IMR-90 (cell line): Measurements from ENCODE around the gene TCERG1L. TPM values are rescaled to one million over a fixed set of nuclear protein-coding genes. Genes with fewer than 3 reads are reported as not detected.

Experiments used
- ATAC-seq: fragments of 200-7000 bp; cut with Tn5 transposase; 2 replicates; pipeline ENCODE4 v1.9.1; 2020; ENCODE audit warnings: low read depth, mild to moderate bottlenecking, moderate library complexity
- BruUV-seq: library from RNA; stranded (reverse); fragments of 400-500 nt; replicated peaks from 2 replicates; lab custom pipeline; 2021; lab: Mats Ljungman, UMichigan
- CTCF ChIA-PET: fragments of 300-600 bp; formaldehyde crosslinking; extraction: SDS; loops from one replicate; lab custom pipeline; 2021; ENCODE audit warnings: antibody characterized with exemption; lab: Yijun Ruan, JAX
- POLR2A ChIA-PET: fragments of 300-600 bp; sonication (Branson Sonifier 250); formaldehyde crosslinking; loops from one replicate; lab custom pipeline; 2022; ENCODE audit warnings: antibody characterized with exemption; ENCODE audit not compliant: unreplicated experiment; lab: Charles Lee
- DNase-seq: peaks from one replicate; pipeline ENCODE4 v3.0.0; 2013
- H2AFZ ChIP-seq: replicated peaks from 2 replicates; pipeline ENCODE3; 2013; ENCODE audit warnings: low read length, mild to moderate bottlenecking; ENCODE audit not compliant: poor library complexity
- H2AK5ac ChIP-seq: 2 replicates; pipeline ENCODE4 v1.6.1; 2013; ENCODE audit warnings: low read depth, low read length, inconsistent platforms
- H2AK9ac ChIP-seq: replicated peaks from 2 replicates; pipeline ENCODE3; 2013; ENCODE audit warnings: mild to moderate bottlenecking, low read depth, low read length, moderate library complexity; ENCODE audit not compliant: poor library complexity
- H2BK120ac ChIP-seq: 2 replicates; pipeline ENCODE4 v1.6.1; 2013; ENCODE audit warnings: low read depth, low read length, inconsistent platforms
- H2BK15ac ChIP-seq: 3 replicates; pipeline ENCODE4 v1.6.1; 2013; ENCODE audit warnings: low read depth, low read length, inconsistent platforms
- H2BK20ac ChIP-seq: 2 replicates; pipeline ENCODE4 v1.6.1; 2013; ENCODE audit warnings: low read depth, mild to moderate bottlenecking, inconsistent platforms, low read length, moderate library complexity
- H2BK5ac ChIP-seq: 2 replicates; pipeline ENCODE4 v1.6.1; 2013; ENCODE audit warnings: mild to moderate bottlenecking, low read depth, low read length, inconsistent platforms; ENCODE audit not compliant: poor library complexity, severe bottlenecking
- H3K14ac ChIP-seq: replicated peaks from 2 replicates; pipeline ENCODE4 v1.6.1; 2013; ENCODE audit warnings: low read depth, low read length, inconsistent platforms
- H3K18ac ChIP-seq: 2 replicates; pipeline ENCODE4 v1.6.1; 2013; ENCODE audit warnings: low read depth, low read length, control low read depth
- H3K23ac ChIP-seq: 2 replicates; pipeline ENCODE4 v1.6.1; 2013; ENCODE audit warnings: low read depth, low read length, inconsistent platforms
- H3K27ac ChIP-seq: 2 replicates; pipeline ENCODE4 v1.5.1; 2013; ENCODE audit warnings: mild to moderate bottlenecking, control low read depth, low read length; ENCODE audit not compliant: insufficient read depth
- H3K27me3 ChIP-seq: 2 replicates; pipeline ENCODE4 v1.6.1; 2013; ENCODE audit warnings: low read length; ENCODE audit not compliant: control insufficient read depth, insufficient read depth
- H3K36me3 ChIP-seq: 2 replicates; pipeline ENCODE4 v1.6.1; 2013; ENCODE audit warnings: low read length, mixed read lengths; ENCODE audit not compliant: control insufficient read depth, insufficient read depth
- H3K4ac ChIP-seq: 2 replicates; pipeline ENCODE4 v1.6.1; 2013; ENCODE audit warnings: low read depth, low read length, inconsistent platforms
- H3K4me1 ChIP-seq: 2 replicates; pipeline ENCODE4 v1.6.1; 2013; ENCODE audit warnings: low read length, mixed read lengths; ENCODE audit not compliant: control insufficient read depth, insufficient read depth
- H3K4me2 ChIP-seq: 2 replicates; pipeline ENCODE4 v1.6.1; 2013; ENCODE audit warnings: low read depth, mild to moderate bottlenecking, control low read depth, low read length, moderate library complexity
- H3K4me3 ChIP-seq: 2 replicates; pipeline ENCODE4 v1.5.1; 2013; ENCODE audit warnings: low read depth, mild to moderate bottlenecking, control low read depth, low read length, moderate library complexity; ENCODE audit not compliant: insufficient read depth
- H3K56ac ChIP-seq: 2 replicates; pipeline ENCODE4 v1.6.1; 2013; ENCODE audit warnings: low read length, inconsistent platforms; ENCODE audit not compliant: insufficient read depth; ENCODE audit errors: extremely low read depth
- H3K79me1 ChIP-seq, 2 experiments: 2 replicates each; pipeline ENCODE4 v1.6.1; 2013; ENCODE audit warnings: low read length in 2 of 2, inconsistent platforms in 1 of 2, low read depth in 1 of 2
- H3K9ac ChIP-seq: 2 replicates; pipeline ENCODE4 v1.6.1; 2013; ENCODE audit warnings: low read depth, low read length, control low read depth
- H3K9me1 ChIP-seq: 2 replicates; pipeline ENCODE4 v1.6.1; 2013; ENCODE audit warnings: low read length, inconsistent platforms; ENCODE audit not compliant: insufficient read depth
- H3K9me3 ChIP-seq: 2 replicates; pipeline ENCODE4 v1.6.1; 2013; ENCODE audit warnings: low read length; ENCODE audit not compliant: control insufficient read depth, insufficient read depth
- H4K20me1 ChIP-seq: 2 replicates; pipeline ENCODE4 v1.6.1; 2013; ENCODE audit warnings: low read length, inconsistent platforms; ENCODE audit not compliant: insufficient read depth
- H4K5ac ChIP-seq: 2 replicates; pipeline ENCODE4 v1.6.1; 2013; ENCODE audit warnings: mild to moderate bottlenecking, low read depth, low read length, control low read depth
- H4K8ac ChIP-seq, 2 experiments: 2 replicates each; pipeline ENCODE4 v1.6.1; 2013; ENCODE audit warnings: low read depth in 2 of 2, low read length in 2 of 2, control low read depth in 1 of 2, inconsistent platforms in 1 of 2
- H4K91ac ChIP-seq: 2 replicates; pipeline ENCODE4 v1.6.1; 2013; ENCODE audit warnings: low read depth, low read length, inconsistent platforms; ENCODE audit not compliant: insufficient read depth
- CEBPB ChIP-seq: IDR thresholded peaks from 2 replicates; pipeline ENCODE4 v1.6.1; 2012; ENCODE audit warnings: low read depth, low read length, improper control_type of control experiment
- CHD1 ChIP-seq: IDR thresholded peaks from 2 replicates; pipeline ENCODE4 v1.6.1; 2012; ENCODE audit warnings: low read depth, low read length, improper control_type of control experiment
- CTCF ChIP-seq: conservative IDR thresholded peaks from 2 replicates; pipeline ENCODE4 v1.5.1; 2012; ENCODE audit warnings: mild to moderate bottlenecking, low read depth, low read length, improper control_type of control experiment
- ELK1 ChIP-seq: fragments of 150-350 bp; IDR thresholded peaks from 2 replicates; pipeline ENCODE4 v1.6.1; 2016; ENCODE audit warnings: low read depth, mild to moderate bottlenecking, low read length, moderate library complexity, borderline replicate concordance
- FOS ChIP-seq: fragments of 150-350 bp; IDR thresholded peaks from 2 replicates; pipeline ENCODE4 v1.6.1; 2016; ENCODE audit warnings: low read depth, low read length
- MAFK ChIP-seq: IDR thresholded peaks from 2 replicates; pipeline ENCODE4 v1.6.1; 2012; ENCODE audit warnings: low read depth, low read length, improper control_type of control experiment
- MAZ ChIP-seq: IDR thresholded peaks from 2 replicates; pipeline ENCODE4 v1.6.1; 2012; ENCODE audit warnings: low read depth, mild to moderate bottlenecking, low read length, improper control_type of control experiment, moderate library complexity, borderline replicate concordance
- MXI1 ChIP-seq: IDR thresholded peaks from 2 replicates; pipeline ENCODE4 v1.6.1; 2012; ENCODE audit warnings: low read depth, mild to moderate bottlenecking, low read length, moderate library complexity, borderline replicate concordance
- NFE2L2 ChIP-seq: fragments of 150-350 bp; IDR thresholded peaks from 2 replicates; pipeline ENCODE4 v1.6.1; 2016; ENCODE audit warnings: low read depth, mild to moderate bottlenecking, low read length
- RAD21 ChIP-seq: IDR thresholded peaks from 2 replicates; pipeline ENCODE4 v1.6.1; 2012; ENCODE audit warnings: low read length, improper control_type of control experiment
- RCOR1 ChIP-seq: IDR thresholded peaks from 2 replicates; pipeline ENCODE4 v1.6.1; 2012; ENCODE audit warnings: mild to moderate bottlenecking, low read length, improper control_type of control experiment; ENCODE audit not compliant: insufficient replicate concordance
- RFX5 ChIP-seq: IDR thresholded peaks from 2 replicates; pipeline ENCODE4 v1.8.0; 2012; ENCODE audit warnings: low read depth, mild to moderate bottlenecking, low read length, moderate library complexity
- SMC3 ChIP-seq: fragments of 150-350 bp; IDR thresholded peaks from 2 replicates; pipeline ENCODE4 v1.6.1; 2016; ENCODE audit warnings: low read depth, mild to moderate bottlenecking, antibody characterized with exemption, low read length, moderate library complexity
- USF2 ChIP-seq: fragments of 150-350 bp; IDR thresholded peaks from 2 replicates; pipeline ENCODE4 v1.6.1; 2017; ENCODE audit warnings: mild to moderate bottlenecking, antibody characterized with exemption, low read length, low read depth
- WGBS, 2 experiments: methylation state at CpG; one replicate each; pipeline versions ENCODE4 v1.1.5 to v1.1.7; 2013; ENCODE audit warnings: missing lambda C conversion rate in 2 of 2; ENCODE audit not compliant: insufficient read length in 1 of 2; ENCODE audit errors: extremely low coverage in 2 of 2; 5-methylcytosine and 5-hydroxymethylcytosine counted together
- dilution Hi-C: fragments of 300-500 bp; cut with HindIII; formaldehyde crosslinking; loops from one replicate; pipeline ENCODE4 v1.14.3; 2018; ENCODE audit warnings: low sequenced_read_pairs; ENCODE audit not compliant: unreplicated experiment
- in situ Hi-C: fragments of 300-500 bp; cut with MboI; formaldehyde crosslinking; loops from 3 replicates; pipeline ENCODE4 v1.14.3; 2019; ENCODE audit warnings: low sequenced_read_pairs, inconsistent platforms, mixed read lengths
- intact Hi-C: fragments of 100-400 bp; cut with micrococcal nuclease; formaldehyde crosslinking; loops from 2 replicates; pipeline ENCODE4 v1.10.0; 2022
- polyA plus RNA-seq, 3 experiments: library from polyadenylated mRNA; depleted of rRNA; stranded (reverse); fragments of >200 nt; gene quantifications; 2 replicates each; pipeline ENCODE4 v1.2.3, GENCODE V29; 2012; ENCODE audit warnings: low replicate concordance in 1 of 3
- total RNA-seq: library from RNA; depleted of rRNA; stranded (reverse); fragments of >200 nt; gene quantifications from 2 replicates; pipeline ENCODE4 v1.2.3, GENCODE V29; 2012

The TCERG1L gene
- total and polyA plus RNA-seq, 2 of the 4 experiments (the other 2 are of a cell fraction), result not detected

DNA sequence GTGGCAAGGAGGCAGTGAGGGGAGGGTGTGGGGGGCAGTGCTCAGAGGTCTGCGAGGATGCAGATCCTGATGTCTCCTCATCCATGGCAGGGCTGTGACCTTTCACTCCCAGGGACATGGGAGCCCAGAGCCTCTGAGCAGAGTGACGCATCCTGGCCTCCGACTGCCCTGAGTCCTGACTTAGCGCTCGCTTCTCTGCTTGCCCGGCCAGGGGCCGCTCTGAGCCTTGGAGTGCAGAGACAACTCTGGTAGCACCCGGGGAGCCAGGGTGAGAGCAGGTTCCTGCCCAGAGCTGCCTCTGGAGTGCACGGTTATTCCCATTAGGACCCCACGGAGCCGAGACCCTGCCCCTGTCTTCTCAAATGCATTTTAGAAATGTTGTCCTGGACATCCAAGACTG is 188.0 kb downstream of the TCERG1L start:
- CTCF ChIA-PET, result no interaction called here
- POLR2A ChIA-PET, result no interaction called here
- BruUV-seq, result no TSS peak

More for the DNA sequence above, 188.0 kb downstream of the TCERG1L start:
- Histone ChIP-seq H2BK15ac (no peak overlapping the region), H3K14ac (no peak overlapping the region), H2BK20ac (no peak overlapping the region), H3K27ac (no peak overlapping the region), H3K56ac (no peak overlapping the region), H3K9ac (no peak overlapping the region), H2BK120ac (no peak overlapping the region), H3K79me1 (no peaks in the 10 kb centered on the region), H4K20me1 (no peaks in the 10 kb centered on the region), H4K8ac (no peak overlapping the region), H4K5ac (no peak overlapping the region), H3K9me3 (peaks cover 64% of the 10 kb centered on the region), H3K36me3 (no peaks in the 10 kb centered on the region), H3K27me3 (no peaks in the 10 kb centered on the region), H3K4me2 (no peak overlapping the region), H3K4me3 (no peak overlapping the region), H3K4me1 (no peaks in the 10 kb centered on the region), H2AK9ac (no peak overlapping the region), H3K18ac (no peak overlapping the region), H3K23ac (no peak overlapping the region), H3K9me1 (no peaks in the 10 kb centered on the region), H4K91ac (no peak overlapping the region), H2BK5ac (no peak overlapping the region), H3K4ac (no peak overlapping the region), H2AK5ac (no peak overlapping the region), H2AFZ (no peak overlapping the region)
- intact Hi-C loops (no loop called here), in situ Hi-C loops (no loop called here), dilution Hi-C loops (no loop called here)
- TF ChIP-seq CHD1 (no peak), RFX5 (no peak), CEBPB (no peak), FOS (no peak), NFE2L2 (no peak), SMC3 (no peak), CTCF (no peak), MXI1 (no peak), MAFK (no peak), MAZ (no peak), RAD21 (no peak), RCOR1 (no peak), USF2 (no peak), ELK1 (no peak)
- WGBS, 2 experiments, result 80% methylated on average over 8 of the region's 11 CpGs; no CpG with 5 or more reads in 1 of the 2 experiments
- DNase-seq, result no peak
- no peak for ATAC-seq
